Endothelial cell of umbilical vein (primary cell): ENCODE data around the gene WDR76. TPM values are rescaled to one million over a fixed set of nuclear protein-coding genes. Genes with fewer than 3 reads are reported as not detected.

ENCODE experiments used
- BruUV-seq: library from RNA; stranded (reverse); fragments of 400-500 nt; replicated peaks from 2 replicates; lab custom pipeline; 2021; lab: Mats Ljungman, UMichigan
- CTCF ChIA-PET: fragments of 300-600, 350-600 bp; sonication (Branson Sonifier 250); formaldehyde crosslinking; loops from one replicate; lab custom pipeline; 2021; ENCODE audit warnings: antibody characterized with exemption, inconsistent platforms; lab: Charles Lee
- POLR2A ChIA-PET: fragments of 300-600, 350-600 bp; sonication (Branson Sonifier 250); formaldehyde crosslinking; loops from one replicate; lab custom pipeline; 2021; ENCODE audit warnings: antibody characterized with exemption, inconsistent platforms; lab: Charles Lee
- DNase-seq: peaks from one replicate; pipeline ENCODE4 v3.0.0-alpha.2; 2011; ENCODE audit warnings: low read depth, low spot score
- FAIRE-seq: peaks from 2 replicates; lab custom pipeline; 2011; peaks lifted over from hg19 to GRCh38; lab: Jason Lieb, UNC
- H2AFZ ChIP-seq: 2 replicates; pipeline ENCODE4 v1.6.0; 2012; ENCODE audit warnings: low read depth, low read length, control low read depth, inconsistent platforms
- H3K27ac ChIP-seq: 2 replicates; pipeline ENCODE4 v1.5.1; 2011; ENCODE audit warnings: low read depth, mild to moderate bottlenecking, control low read depth, low read length, moderate library complexity; ENCODE audit not compliant: insufficient read depth
- H3K27me3 ChIP-seq, 2 experiments: 2 replicates each; pipeline versions ENCODE4 v1.6.0 to v1.6.1; 2011; ENCODE audit warnings: low read length in 2 of 2, mixed read lengths in 1 of 2; ENCODE audit not compliant: control insufficient read depth in 2 of 2, insufficient read depth in 2 of 2
- H3K36me3 ChIP-seq, 2 experiments: 2 replicates in 1 of 2; 3 replicates in 1 of 2; pipeline ENCODE4 v1.5.1; 2011; ENCODE audit warnings: low read length in 2 of 2, mild to moderate bottlenecking in 1 of 2, moderate library complexity in 1 of 2; ENCODE audit not compliant: control insufficient read depth in 2 of 2, insufficient read depth in 2 of 2; ENCODE audit errors: extremely low read depth in 1 of 2
- H3K4me1 ChIP-seq: 3 replicates; pipeline ENCODE4 v1.5.1; 2011; ENCODE audit warnings: mild to moderate bottlenecking, low read length; ENCODE audit not compliant: control insufficient read depth, insufficient read depth; ENCODE audit errors: extremely low read depth
- H3K4me2 ChIP-seq: 2 replicates; pipeline ENCODE4 v1.6.1; 2011; ENCODE audit warnings: low read length, control low read depth, mixed read lengths; ENCODE audit not compliant: insufficient read depth
- H3K4me3 ChIP-seq, 3 experiments: fragments of 200-600 bp in 1 of 3; sonication (generic), shearing (Covaris generic) in 1 of 3; replicated peaks in 1 of 3; 2 replicates each; pipeline ENCODE4 v1.5.1; 2011 to 2016; ENCODE audit warnings: control low read depth in 3 of 3, low read length in 3 of 3, mild to moderate bottlenecking in 2 of 3, inconsistent platforms in 1 of 3, low read depth in 1 of 3, moderate library complexity in 1 of 3; ENCODE audit not compliant: insufficient read depth in 1 of 3
- H3K79me2 ChIP-seq: 2 replicates; pipeline ENCODE4 v1.6.0; 2012; ENCODE audit warnings: low read length, inconsistent platforms; ENCODE audit not compliant: control insufficient read depth, insufficient read depth
- H3K9ac ChIP-seq: replicated peaks from 2 replicates; pipeline ENCODE3; 2011; ENCODE audit warnings: low read length, control low read depth; ENCODE audit not compliant: insufficient read depth; ENCODE audit errors: extremely low read depth
- H3K9me1 ChIP-seq: replicated peaks from 3 replicates; pipeline ENCODE4 v1.6.0; 2011; ENCODE audit warnings: mild to moderate bottlenecking, low read length; ENCODE audit not compliant: control insufficient read depth, insufficient read depth; ENCODE audit errors: extremely low read depth
- H3K9me3 ChIP-seq: replicated peaks from 2 replicates; pipeline ENCODE4 v1.5.1; 2012; ENCODE audit warnings: low read length, inconsistent platforms; ENCODE audit not compliant: control insufficient read depth, insufficient read depth
- H4K20me1 ChIP-seq: replicated peaks from 2 replicates; pipeline ENCODE3; 2011; ENCODE audit warnings: mild to moderate bottlenecking, low read length; ENCODE audit not compliant: control insufficient read depth, insufficient read depth; ENCODE audit errors: extremely low read depth
- CTCF ChIP-seq, 2 donors: IDR thresholded peaks; 1 replicate in 1 of 2; 2 replicates in 1 of 2; pipeline ENCODE4 v1.5.1; 2011; ENCODE audit warnings: low read length in 2 of 2, mild to moderate bottlenecking in 2 of 2, moderate library complexity in 2 of 2, control low read depth in 1 of 2, inconsistent platforms in 1 of 2, low read depth in 1 of 2; ENCODE audit not compliant: insufficient read depth in 1 of 2; ENCODE audit errors: extremely low read depth in 1 of 2
- EZH2 ChIP-seq: IDR thresholded peaks from 2 replicates; pipeline ENCODE4 v1.6.1; 2012; ENCODE audit warnings: borderline replicate concordance, low read depth, mild to moderate bottlenecking, moderate library complexity, low read length, inconsistent platforms; ENCODE audit not compliant: severe bottlenecking
- FOS ChIP-seq: IDR thresholded peaks from 2 replicates; pipeline ENCODE4 v1.6.1; 2011; ENCODE audit warnings: mild to moderate bottlenecking, low read length, moderate library complexity, borderline replicate concordance; ENCODE audit not compliant: insufficient read depth
- GATA2 ChIP-seq: IDR thresholded peaks from 2 replicates; pipeline ENCODE4 v1.7.0; 2011; ENCODE audit warnings: low read depth, mild to moderate bottlenecking, moderate library complexity, mixed read lengths, low read length; ENCODE audit not compliant: insufficient read length, insufficient read depth
- JUN ChIP-seq: IDR thresholded peaks from 2 replicates; pipeline ENCODE4 v1.6.1; 2011; ENCODE audit warnings: borderline replicate concordance, low read depth; ENCODE audit not compliant: insufficient read length, insufficient read depth
- MAX ChIP-seq: IDR thresholded peaks from 2 replicates; pipeline ENCODE4 v1.6.1; 2011; ENCODE audit not compliant: insufficient read depth, insufficient read length
- MYC ChIP-seq: IDR thresholded peaks from one replicate; pipeline ENCODE4 v1.6.1; 2011; ENCODE audit warnings: mild to moderate bottlenecking, low read depth, low read length
- POLR2A ChIP-seq: IDR thresholded peaks from 2 replicates; pipeline ENCODE4 v1.6.1; 2012; ENCODE audit warnings: low read depth, mild to moderate bottlenecking, control low read depth, low read length
- POLR2AphosphoS5 ChIP-seq: IDR thresholded peaks from 2 replicates; pipeline ENCODE4 v1.6.1; 2012; ENCODE audit warnings: low read depth, mild to moderate bottlenecking, control low read depth, low read length, moderate library complexity; ENCODE audit not compliant: insufficient read depth
- dilution Hi-C: fragments of 300-500 bp; cut with MboI; formaldehyde crosslinking; loops from one replicate; pipeline ENCODE4 v1.15.0; 2019; ENCODE audit warnings: low sequenced_read_pairs; ENCODE audit not compliant: extremely low pct_ligation_motif_present
- intact Hi-C: fragments of 100-400 bp; cut with micrococcal nuclease; formaldehyde crosslinking; loops from one replicate; pipeline ENCODE4 v1.10.0; 2022
- polyA plus RNA-seq, 4 experiments: library from polyadenylated mRNA; depleted of rRNA in 3 of 4; stranded (reverse) in 3 of 4; unstranded in 1 of 4; fragments of >200 nt; gene quantifications; 2 replicates each; pipeline versions ENCODE4 v1.2.1 to v1.2.3, GENCODE V29; 2011 to 2012; ENCODE audit warnings: missing spikeins in 1 of 4
- total RNA-seq: library from RNA; stranded (reverse); gene quantifications from 2 replicates; pipeline ENCODE4 v1.2.3, GENCODE V29; 2021

Gene WDR76
- total and polyA plus RNA-seq, 2 donors (not counting 3 experiments of a cell fraction or from before 2014, with no cell fraction given), result 3.1 to 25.2 TPM

GRCh38 chr15:43795197-43795596, 31.6 kb upstream of the WDR76 start:
- peaks cover 21 to 26% of the 10 kb centered on the region in 2 experiments for H3K36me3 ChIP-seq
- FAIRE-seq, result no peak
- intact Hi-C loops (no loop called here), dilution Hi-C loops (no loop called here)
- no peaks in the 10 kb centered on the region for H3K9me1 ChIP-seq
- ChIA-PET POLR2A (no interaction called here), CTCF (interaction anchor here (0.8 to 1.1 kb wide), 2 partner anchors 18 to 706 kb away, joined by 3 to 4 read pairs; partner anchors contain the start of gene ELL3)
- no peaks in the 10 kb centered on the region for H3K9me3 ChIP-seq
- H3K4me3 ChIP-seq, result no peak overlapping the region
- H3K27ac ChIP-seq, result no peak overlapping the region
- BruUV-seq, result no TSS peak
- H3K79me2 ChIP-seq, result peaks cover 31% of the 10 kb centered on the region
- no peak overlapping the region for H2AFZ ChIP-seq
- H3K27me3 ChIP-seq, result no peaks in the 10 kb centered on the region
- no peaks in the 10 kb centered on the region for H4K20me1 ChIP-seq
- H3K4me2 ChIP-seq, result no peak overlapping the region
- DNase-seq, result no peak
- no peak overlapping the region for H3K9ac ChIP-seq
- peaks cover 24% of the 10 kb centered on the region for H3K4me1 ChIP-seq
- TF ChIP-seq POLR2A (peak; percentile 41), MAX (no peak), GATA2 (no peak), MYC (no peak), POLR2AphosphoS5 (no peak), FOS (no peak), EZH2 (no peak)

GRCh38 chr15:43795997-43796396, 30.8 kb upstream of the WDR76 start:
- H3K79me2 ChIP-seq, result peaks cover 36% of the 10 kb centered on the region
- H4K20me1 ChIP-seq, result no peaks in the 10 kb centered on the region
- ChIA-PET POLR2A (interaction anchor here (0.6 kb wide), 1 partner anchor 37 kb away, joined by 4 read pairs; no protein-coding TSS in a partner anchor), CTCF (no interaction called here)
- TF ChIP-seq FOS, result no peak
- TF ChIP-seq POLR2A, result no peak
- TF ChIP-seq CTCF (IDR thresholded peaks at IDR 0.05; ENCODE audit: extremely low read depth in 1 of 2, insufficient read depth in 1 of 2, low read depth in 1 of 2, low read length in 2 of 2), result no peak
- TF ChIP-seq POLR2AphosphoS5, result no peak
- no peak for TF ChIP-seq EZH2
- no peak for TF ChIP-seq GATA2
- no peak for TF ChIP-seq MYC
- TF ChIP-seq JUN, result no peak
- no peak for TF ChIP-seq MAX
- FAIRE-seq (no peak), DNase-seq (no peak)
- dilution Hi-C loops, result no loop called here
- no peak overlapping the region for H3K27ac ChIP-seq
- intact Hi-C loops, result no loop called here
- H3K9me3 ChIP-seq, result no peaks in the 10 kb centered on the region
- no peaks in the 10 kb centered on the region for H3K27me3 ChIP-seq
- H3K9me1 ChIP-seq, result no peaks in the 10 kb centered on the region
- H3K4me3 ChIP-seq, result no peak overlapping the region
- no peak overlapping the region for H2AFZ ChIP-seq
- no TSS peak for BruUV-seq
- H3K4me1 ChIP-seq, result peaks cover 25% of the 10 kb centered on the region
- peaks cover 21 to 26% of the 10 kb centered on the region in 2 experiments for H3K36me3 ChIP-seq
- H3K4me2 ChIP-seq, result no peak overlapping the region
- H3K9ac ChIP-seq, result no peak overlapping the region
